Chondrocyte (in vitro differentiated cells): ENCODE measurements around the gene DGCR6L. TPM values are rescaled to one million over a fixed set of nuclear protein-coding genes. Genes with fewer than 3 reads are reported as not detected.
A peak's percentile ranks its signal among the peaks of the same experiment; 100 is the strongest.
"Not testable (repeated sequence)": the region's sequence is repeated elsewhere in the genome, so short reads cannot be mapped to it uniquely, and the experiment has no call there.

Source experiments
- DNase-seq: peaks from one replicate; pipeline ENCODE4 v3.0.0; 2021; ENCODE audit warnings: mixed read lengths, low spot score
- H3K27ac Mint-ChIP-seq: one replicate; pipeline ENCODE4 v1.8.0; 2021; ENCODE audit warnings: mild to moderate bottlenecking, moderate library complexity, mixed read lengths; ENCODE audit not compliant: unreplicated experiment
- H3K27me3 Mint-ChIP-seq: 2 replicates; pipeline ENCODE4 v1.8.0; 2021; ENCODE audit warnings: low read depth, mixed read lengths
- H3K36me3 Mint-ChIP-seq: 2 replicates; pipeline ENCODE4 v1.8.0; 2021; ENCODE audit warnings: low read depth, mixed read lengths
- H3K4me1 Mint-ChIP-seq: 2 replicates; pipeline ENCODE4 v1.8.0; 2021; ENCODE audit warnings: low read depth, mild to moderate bottlenecking, mixed read lengths
- H3K4me3 Mint-ChIP-seq: one replicate; pipeline ENCODE4 v1.8.0; 2021; ENCODE audit warnings: mild to moderate bottlenecking, moderate library complexity, mixed read lengths; ENCODE audit not compliant: unreplicated experiment
- H3K9me3 Mint-ChIP-seq: 2 replicates; pipeline ENCODE4 v1.8.0; 2021; ENCODE audit warnings: low read depth, mixed read lengths
- CTCF ChIP-seq: fragments of 200-600 bp; sonication (generic); IDR thresholded peaks from 2 replicates; pipeline ENCODE4 v1.5.0; 2021; ENCODE audit warnings: antibody characterized with exemption, mild to moderate bottlenecking, moderate library complexity
- total RNA-seq: library from RNA; stranded (reverse); gene quantifications from 3 replicates; pipeline ENCODE4 v1.2.1, GENCODE V29; 2021

DGCR6L gene
- total RNA-seq, 1 donor from 2014 or later: 45.7 TPM

GRCh38 chr22:20313306-20314077 lies 6.4 kb downstream of the DGCR6L start:
- not testable (repeated sequence) for H3K27me3 Mint-ChIP-seq, H3K4me3 Mint-ChIP-seq, DNase-seq, H3K27ac Mint-ChIP-seq, H3K9me3 Mint-ChIP-seq, H3K36me3 Mint-ChIP-seq
- TF ChIP-seq CTCF: peak; percentile 49
- peaks cover 31% of the 10 kb centered on the region for H3K4me1 Mint-ChIP-seq

GRCh38 chr22:20312396-20313191 lies 7.3 kb downstream of the DGCR6L start:
- TF ChIP-seq CTCF: no peak
- no peak overlapping the region for H3K4me3 Mint-ChIP-seq
- peaks cover 25% of the 10 kb centered on the region for H3K4me1 Mint-ChIP-seq
- no peaks in the 10 kb centered on the region for H3K36me3 Mint-ChIP-seq
- no peak for DNase-seq
- peaks cover 3% of the 10 kb centered on the region for H3K27me3 Mint-ChIP-seq
- H3K9me3 Mint-ChIP-seq: no peaks in the 10 kb centered on the region
- H3K27ac Mint-ChIP-seq: no peak overlapping the region

GRCh38 chr22:20311249-20312062 lies 8.4 kb downstream of the DGCR6L start:
- H3K4me1 Mint-ChIP-seq: peaks cover 18% of the 10 kb centered on the region
- H3K36me3 Mint-ChIP-seq, DNase-seq, H3K27ac Mint-ChIP-seq, H3K4me3 Mint-ChIP-seq, H3K27me3 Mint-ChIP-seq, H3K9me3 Mint-ChIP-seq: not testable (repeated sequence)

- not testable (repeated sequence) for H3K36me3 Mint-ChIP-seq, H3K4me3 Mint-ChIP-seq, DNase-seq, H3K27ac Mint-ChIP-seq, H3K27me3 Mint-ChIP-seq, H3K9me3 Mint-ChIP-seq
- H3K4me1 Mint-ChIP-seq: peaks cover 18% of the 10 kb centered on the region
Measured at GRCh38 chr22:20310773-20311172, 9.1 kb downstream of the DGCR6L start.

GRCh38 chr22:20310180-20310579 lies 9.7 kb downstream of the DGCR6L start:
- DNase-seq, H3K36me3 Mint-ChIP-seq, H3K27me3 Mint-ChIP-seq, H3K9me3 Mint-ChIP-seq, H3K4me3 Mint-ChIP-seq: not testable (repeated sequence)
- peaks cover 18% of the 10 kb centered on the region for H3K4me1 Mint-ChIP-seq
- H3K27ac Mint-ChIP-seq: peak overlapping the region; percentile 45

- peak; percentile 57 for DNase-seq
Measured at GRCh38 chr22:20308806-20309650, 10.8 kb downstream of the DGCR6L start.

GRCh38 chr22:20307448-20308447 lies 12.1 kb downstream of the DGCR6L start:
- not testable (repeated sequence) for H3K4me3 Mint-ChIP-seq, H3K9me3 Mint-ChIP-seq, H3K36me3 Mint-ChIP-seq, H3K27me3 Mint-ChIP-seq, H3K27ac Mint-ChIP-seq
- peak; percentile 81 for DNase-seq
- H3K4me1 Mint-ChIP-seq: peaks cover 18% of the 10 kb centered on the region

More at GRCh38 chr22:20308806-20309650, 10.8 kb downstream of the DGCR6L start:
- H3K9me3 Mint-ChIP-seq, H3K4me3 Mint-ChIP-seq, H3K27me3 Mint-ChIP-seq, H3K36me3 Mint-ChIP-seq, H3K27ac Mint-ChIP-seq: not testable (repeated sequence)
- peaks cover 18% of the 10 kb centered on the region for H3K4me1 Mint-ChIP-seq

GRCh38 chr22:20306646-20307447 lies 13.0 kb downstream of the DGCR6L start:
- peak; percentile 33 for DNase-seq
- H3K36me3 Mint-ChIP-seq, H3K27me3 Mint-ChIP-seq, H3K9me3 Mint-ChIP-seq, H3K27ac Mint-ChIP-seq, H3K4me3 Mint-ChIP-seq: not testable (repeated sequence)
- H3K4me1 Mint-ChIP-seq: peaks cover 18% of the 10 kb centered on the region
